Stimulated activated CD8-positive, alpha-beta memory T cell treated with anti-CD3 and anti-CD28 coated beads, Interleukin-12 subunit alpha, Interleukin-12 subunit beta, amount 100 ng/mL, for 4 hours (primary cell): ENCODE results near the gene TIE1.
A peak's percentile ranks its signal among the peaks of the same experiment; 100 is the strongest.

Experiments
- DNase-seq: peaks from one replicate; pipeline ENCODE4 v3.0.0-alpha.2; 2020; ENCODE audit warnings: low read depth

Gene TIE1

DNA sequence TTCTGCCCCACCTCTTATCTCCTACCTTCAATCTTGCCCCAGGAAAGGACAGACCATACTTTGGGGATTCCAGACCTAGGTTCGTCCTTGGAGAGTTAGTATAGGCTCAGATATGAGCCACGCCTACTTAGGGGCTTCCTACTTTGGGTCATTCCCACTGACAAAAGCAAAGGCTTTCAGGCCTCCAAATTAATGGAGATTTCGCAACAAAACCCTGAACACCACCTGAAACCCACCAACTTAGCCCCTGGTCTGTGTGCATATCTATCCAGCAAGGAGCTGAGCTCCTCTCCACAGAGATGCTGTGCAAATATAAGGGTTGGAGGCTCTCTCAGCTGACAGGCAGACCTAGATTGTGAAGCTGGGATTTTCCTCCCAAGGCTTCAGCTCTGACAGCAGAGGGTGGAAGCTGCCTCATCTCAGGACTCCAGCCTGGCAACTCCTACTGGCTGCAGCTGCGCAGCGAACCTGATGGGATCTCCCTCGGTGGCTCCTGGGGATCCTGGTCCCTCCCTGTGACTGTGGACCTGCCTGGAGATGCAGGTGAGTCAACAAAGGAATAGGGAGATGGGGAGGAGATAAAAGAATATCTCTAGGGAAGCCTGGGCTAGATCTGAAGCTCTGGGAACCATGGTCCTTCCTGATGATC is 38.9 kb downstream of the TIE1 start:
- DNase-seq, result no peak

DNA sequence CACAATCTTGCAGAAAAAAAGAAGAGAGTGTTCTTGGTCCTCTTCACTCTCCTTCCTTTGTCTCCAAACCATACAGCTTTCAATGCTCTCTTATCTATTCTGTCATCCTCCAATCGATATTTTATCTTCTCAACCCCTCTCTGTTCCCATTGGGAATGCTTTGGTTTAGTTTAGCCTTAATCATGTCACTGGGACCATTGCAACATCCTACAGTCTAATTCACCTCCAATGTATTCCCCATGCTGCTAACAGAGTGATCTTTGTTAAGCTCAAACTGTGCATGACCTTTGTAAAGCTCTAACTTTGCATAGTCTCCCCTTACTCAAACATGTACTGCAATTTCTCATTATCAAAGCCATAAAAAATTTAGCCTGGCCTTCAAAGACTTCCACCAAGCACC is 39.8 kb downstream of the TIE1 start:
- DNase-seq, result no peak

DNA sequence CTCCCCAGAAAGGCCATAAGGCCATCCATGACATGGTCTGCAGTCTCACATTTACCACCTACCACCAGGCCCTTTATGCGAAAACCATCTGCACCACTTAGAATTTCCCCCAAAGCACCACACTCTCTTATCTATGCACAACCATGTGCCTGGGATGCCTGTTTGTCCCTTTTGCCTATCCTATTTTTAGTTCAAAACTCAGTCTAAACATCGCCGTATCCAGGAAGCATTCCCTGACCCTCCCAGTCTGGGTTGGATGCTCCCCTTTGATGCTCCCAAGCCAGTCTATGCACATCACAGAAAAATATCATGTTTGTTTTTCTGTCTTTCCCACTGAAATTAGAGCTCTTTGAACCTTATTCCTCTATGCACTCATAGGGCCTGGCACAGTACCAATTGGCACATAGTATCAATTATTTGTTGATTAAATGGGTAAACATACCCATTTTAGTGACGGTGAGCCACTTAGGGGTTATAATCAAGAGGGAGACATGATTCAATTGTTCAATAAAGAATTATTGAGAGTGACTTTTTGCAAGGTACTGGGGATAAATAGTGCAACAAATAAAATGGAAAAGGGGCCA is 43.6 kb downstream of the TIE1 start:
- no peak for DNase-seq

DNA sequence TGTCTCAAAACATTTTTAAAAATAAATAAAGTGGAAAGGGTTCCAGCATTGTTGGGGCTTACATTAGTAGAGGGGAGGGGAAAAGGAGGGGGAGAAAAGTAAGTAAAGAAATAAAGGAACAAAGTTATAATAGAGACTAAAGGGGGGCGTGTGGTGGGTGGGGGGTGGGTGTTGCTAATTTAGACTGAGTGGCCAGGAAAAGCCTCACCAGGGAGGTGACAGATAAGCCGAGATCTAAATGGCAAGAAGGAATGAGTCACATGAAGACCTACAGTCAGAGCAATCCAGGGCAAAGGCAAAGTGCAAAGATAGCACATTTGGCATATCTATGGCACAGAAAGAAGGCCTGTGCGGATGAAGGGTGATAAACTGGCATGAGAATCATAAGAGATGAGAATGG is 44.3 kb downstream of the TIE1 start:
- no peak for DNase-seq

DNA sequence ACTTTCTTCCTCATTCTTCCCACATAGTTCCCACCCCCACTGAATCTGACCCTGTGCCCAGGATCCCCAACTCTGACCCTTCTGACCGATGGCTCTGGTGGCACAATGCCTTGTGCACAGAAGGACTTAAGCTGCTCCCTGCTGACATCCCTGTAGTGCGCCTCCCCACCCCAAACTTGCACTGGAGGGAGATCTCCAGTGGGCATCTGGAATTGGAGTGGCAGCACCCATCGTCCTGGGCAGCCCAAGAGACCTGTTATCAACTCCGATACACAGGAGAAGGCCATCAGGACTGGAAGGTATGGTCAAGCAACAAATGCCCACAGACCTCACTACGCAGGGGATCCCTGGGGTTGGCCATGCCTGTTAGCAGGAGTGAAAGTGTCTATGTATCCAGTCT is 45.9 kb downstream of the TIE1 start:
- no peak for DNase-seq

DNA sequence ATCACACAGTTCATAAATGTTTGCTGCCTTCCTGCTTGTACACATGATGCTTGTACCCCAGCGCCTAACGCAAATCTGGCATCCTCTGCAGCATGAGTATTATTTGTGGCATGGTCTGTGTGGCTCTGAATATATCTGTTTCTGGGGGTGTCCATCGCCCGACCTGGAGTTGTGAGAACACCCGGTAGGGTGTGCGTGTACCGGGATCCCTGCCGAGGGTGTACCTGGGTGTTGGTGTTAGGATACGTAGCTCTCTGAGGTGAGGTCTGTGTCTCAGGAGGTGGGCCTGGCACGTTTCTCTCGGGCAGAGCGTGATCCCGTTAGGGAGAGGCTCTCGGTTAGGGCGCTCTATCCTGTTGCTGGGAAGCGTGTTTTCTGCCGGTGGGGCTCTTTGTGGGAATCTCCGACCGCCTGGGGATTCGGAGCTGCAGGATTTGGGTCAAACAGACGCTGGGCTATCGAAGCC is 47.6 kb downstream of the TIE1 start:
- DNase-seq, result no peak

DNA sequence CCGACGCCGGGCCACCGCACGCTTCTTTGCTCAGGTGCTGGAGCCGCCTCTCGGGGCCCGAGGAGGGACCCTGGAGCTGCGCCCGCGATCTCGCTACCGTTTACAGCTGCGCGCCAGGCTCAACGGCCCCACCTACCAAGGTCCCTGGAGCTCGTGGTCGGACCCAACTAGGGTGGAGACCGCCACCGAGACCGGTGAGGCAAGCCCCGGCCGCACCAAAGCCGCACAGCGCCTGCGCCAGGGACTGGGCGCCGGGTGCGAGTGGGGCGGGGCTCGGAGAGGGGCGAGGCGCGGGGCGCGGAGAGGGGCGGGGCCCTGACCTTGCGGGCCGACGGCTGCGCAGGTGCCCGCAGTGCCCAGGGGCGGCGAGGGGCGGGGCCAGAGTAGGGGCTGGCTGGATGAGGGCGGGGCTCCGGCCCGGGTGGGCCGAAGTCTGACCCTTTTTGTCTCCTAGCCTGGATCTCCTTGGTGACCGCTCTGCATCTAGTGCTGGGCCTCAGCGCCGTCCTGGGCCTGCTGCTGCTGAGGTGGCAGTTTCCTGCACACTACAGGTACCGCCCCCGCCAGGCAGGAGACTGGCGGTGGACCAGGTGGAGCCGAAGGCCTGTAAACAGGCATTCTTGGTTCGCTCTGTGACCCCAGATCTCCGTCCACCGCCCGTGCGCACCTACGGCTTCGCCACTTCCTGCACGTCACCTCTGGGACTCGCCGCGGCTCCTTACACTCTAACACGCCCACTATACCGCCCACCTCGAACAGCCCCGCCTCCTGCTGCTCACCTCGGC is 48.2 kb downstream of the TIE1 start:
- DNase-seq, result peak; percentile 28

DNA sequence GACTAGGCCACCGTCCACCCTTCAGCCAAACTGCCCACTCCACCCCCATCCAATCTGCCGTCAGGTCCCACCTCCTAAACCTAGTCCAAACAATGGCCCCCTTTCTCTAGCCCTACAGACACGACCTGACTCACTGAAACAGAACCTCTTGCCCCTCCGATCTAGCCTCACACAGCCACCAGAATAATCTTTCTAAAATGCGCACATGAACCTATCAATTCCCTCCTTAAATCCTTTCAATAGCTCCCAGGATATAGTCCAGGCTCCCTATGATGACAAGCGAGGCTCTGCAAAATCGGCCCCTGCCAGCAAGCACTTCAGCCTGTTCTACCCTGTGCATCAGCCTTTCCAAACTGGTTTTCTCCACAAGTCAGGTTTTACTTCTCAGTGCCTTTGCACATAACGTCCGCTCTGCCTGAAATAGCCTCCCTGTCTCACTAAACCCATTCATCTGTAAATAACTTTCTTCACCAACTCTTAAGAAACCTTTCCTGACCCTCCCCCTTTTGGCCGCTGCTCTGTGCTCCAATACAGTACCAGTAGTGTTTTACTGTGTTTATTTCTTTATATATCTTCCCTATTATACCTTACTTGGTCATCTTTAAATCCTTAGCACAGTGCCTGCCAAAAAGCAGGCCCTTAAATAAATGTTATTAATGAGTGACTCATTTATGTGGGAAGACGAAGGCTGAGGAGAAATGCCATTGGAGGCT is 49.0 kb downstream of the TIE1 start:
- DNase-seq, result no peak

DNA sequence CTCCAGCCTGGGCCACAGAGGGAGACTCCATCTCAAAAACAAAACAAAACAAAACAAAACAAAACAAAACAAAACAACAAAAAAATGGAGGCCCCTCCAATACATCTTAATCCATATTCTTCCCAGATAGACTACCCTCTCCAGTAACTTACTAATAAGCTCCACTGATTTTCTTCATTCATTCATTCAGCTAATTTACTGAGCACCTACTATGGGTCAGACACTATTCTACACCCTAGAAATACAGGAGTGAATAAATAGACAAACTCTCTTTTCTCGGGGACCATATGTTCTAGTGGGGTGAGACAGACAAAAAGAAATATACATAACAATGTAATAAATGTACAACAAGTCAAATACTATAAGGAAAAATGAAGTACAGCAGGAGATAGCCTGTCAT is 50.2 kb downstream of the TIE1 start:
- no peak for DNase-seq

DNA sequence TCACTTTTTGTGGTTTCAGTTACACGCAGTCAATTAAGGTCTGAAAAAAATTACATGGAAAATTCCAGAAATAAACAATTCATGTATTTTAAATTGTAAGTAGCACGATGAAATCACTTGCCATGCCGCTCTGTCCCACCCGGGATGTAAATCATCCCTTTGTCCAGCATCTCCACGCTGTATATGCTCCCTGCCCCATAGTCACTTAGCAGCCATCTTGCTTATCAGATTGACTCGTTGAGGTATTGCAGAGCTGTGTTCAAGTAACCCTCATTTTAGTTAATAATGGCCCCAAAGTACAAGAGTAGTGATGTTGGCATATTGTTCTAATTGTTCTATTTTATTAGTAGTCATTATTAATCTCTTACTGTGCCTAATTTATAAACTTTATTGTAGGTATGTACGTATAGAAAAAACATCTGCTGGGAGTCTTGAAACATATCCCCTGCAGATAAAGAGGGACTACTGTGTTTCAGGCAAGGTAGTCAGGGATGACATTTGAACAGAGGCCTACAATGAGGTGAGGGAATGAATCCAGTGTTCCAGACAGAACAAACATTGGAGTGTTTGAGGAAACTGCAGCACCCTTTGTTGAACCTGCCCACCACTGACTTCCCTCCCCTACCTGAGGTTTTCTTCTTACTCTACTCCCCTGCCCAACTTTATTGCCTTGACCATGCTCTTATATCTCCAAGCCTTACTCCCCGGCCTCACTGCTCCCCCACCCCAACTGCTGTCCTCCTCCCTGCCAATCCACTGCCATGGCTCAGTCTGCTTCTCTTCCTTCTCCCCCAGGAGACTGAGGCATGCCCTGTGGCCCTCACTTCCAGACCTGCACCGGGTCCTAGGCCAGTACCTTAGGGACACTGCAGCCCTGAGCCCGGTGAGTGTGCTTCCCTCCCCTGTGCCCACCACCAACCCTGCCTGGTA is 50.9 kb downstream of the TIE1 start:
- no peak for DNase-seq

DNA sequence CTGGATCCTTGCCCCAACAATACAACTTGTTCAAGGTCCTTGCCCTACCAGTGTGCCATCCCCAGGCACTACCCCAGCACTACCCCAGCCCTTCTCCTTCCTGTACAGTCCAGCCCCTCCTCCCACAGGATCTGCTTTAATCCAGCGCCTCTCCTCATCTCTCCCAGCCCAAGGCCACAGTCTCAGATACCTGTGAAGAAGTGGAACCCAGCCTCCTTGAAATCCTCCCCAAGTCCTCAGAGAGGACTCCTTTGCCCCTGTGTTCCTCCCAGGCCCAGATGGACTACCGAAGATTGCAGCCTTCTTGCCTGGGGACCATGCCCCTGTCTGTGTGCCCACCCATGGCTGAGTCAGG is 51.5 kb downstream of the TIE1 start:
- no peak for DNase-seq

DNA sequence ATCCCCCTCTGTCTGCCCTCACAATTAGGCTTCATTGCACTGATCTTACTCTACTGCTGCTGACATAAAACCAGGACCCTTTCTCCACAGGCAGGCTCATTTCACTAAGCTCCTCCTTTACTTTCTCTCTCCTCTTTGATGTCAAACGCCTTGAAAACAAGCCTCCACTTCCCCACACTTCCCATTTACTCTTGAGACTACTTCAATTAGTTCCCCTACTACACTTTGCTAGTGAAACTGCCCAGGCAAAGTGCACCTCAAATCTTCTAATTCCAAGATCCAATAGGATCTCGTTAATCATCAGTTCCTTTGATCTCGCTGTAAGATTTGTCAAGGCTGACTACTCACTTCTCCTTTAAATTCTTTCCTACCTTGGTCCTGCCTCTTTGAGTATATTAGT is 52.1 kb downstream of the TIE1 start:
- no peak for DNase-seq

DNA sequence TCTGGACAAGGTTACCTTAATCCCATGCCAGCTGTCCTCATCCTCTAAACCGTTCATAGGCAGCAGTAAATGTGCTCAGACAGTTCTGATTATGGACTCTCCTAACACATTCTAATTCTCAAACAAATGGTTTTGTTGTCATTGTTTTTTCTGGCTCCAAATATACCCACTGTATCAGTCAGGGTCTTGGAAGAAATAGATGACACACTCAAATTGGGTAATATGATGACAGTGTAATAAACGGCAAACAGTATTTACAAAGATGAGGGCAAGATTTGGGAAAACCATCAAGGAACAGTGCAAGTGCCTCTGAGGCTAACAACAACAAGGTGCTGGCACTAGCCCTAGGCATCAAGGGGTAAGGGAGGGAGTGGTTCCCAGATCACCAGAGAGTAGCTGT is 53.7 kb downstream of the TIE1 start:
- DNase-seq, result no peak

DNA sequence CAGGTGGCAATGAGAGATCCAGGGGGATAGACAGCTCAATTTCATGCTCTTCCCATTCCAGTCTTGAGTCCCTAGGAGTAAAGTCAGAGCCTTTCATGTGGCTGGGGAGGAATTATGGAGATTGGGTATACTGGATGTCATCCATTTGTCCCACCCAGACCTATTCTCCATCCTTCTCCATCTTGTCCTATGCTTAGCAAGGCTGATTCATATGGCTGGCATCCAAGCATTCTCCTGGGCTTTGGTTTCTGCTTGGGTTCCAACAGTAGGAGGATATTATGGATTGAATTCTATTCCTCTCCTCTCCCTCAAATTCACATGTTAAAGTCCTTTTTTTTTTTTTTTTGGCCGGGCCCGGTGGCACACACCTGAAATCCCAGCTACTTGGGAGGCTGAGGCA is 54.2 kb downstream of the TIE1 start:
- no peak for DNase-seq

DNA sequence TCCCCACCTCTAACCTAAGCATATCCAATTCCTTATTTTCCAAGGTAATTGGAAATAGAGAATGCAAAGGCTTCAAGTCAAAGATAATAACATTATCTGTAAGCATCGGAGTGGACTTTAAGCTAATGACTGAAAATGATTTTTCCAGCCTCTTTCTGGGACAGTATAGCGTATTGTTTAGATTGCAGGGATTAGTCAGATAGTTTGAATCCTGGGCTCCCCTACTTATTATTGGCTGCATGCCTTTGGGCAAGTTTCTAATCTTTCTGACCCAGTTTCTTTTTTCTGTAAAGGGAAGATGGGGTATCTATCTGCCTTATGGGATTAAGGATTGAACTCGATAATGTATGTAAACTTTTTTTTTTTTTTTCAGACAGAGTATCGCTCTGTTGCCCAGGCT is 56.5 kb downstream of the TIE1 start:
- no peak for DNase-seq

DNA sequence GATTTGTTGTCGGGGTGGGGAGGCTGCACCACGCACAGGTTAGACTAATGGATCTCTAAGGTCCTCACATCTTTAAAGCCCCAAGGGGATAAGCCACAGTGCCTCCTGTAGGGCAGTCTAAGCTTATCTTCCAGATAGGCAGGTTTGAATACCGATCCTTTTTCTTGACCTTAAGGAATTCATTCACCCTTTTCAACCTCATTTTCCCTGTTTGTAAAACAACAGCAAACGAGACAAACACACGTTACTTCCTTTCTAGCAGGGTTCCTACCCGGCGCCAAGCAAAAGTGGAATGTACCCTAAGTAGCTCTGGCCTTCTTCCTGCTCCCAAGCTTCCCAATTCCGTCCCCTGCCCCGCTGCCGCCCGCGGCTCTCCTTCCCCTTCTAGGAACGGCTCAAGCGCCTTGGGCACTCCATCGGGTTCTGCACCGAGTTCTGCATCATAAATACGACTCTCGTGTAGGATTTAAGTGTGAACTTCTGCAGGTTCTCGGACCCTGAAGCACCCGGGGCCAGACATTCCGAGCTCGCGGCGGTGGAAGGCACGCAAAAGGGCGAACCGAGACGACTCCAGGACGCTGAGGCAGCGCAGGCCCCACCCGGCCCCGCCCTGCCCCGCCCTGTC is 57.5 kb downstream of the TIE1 start:
- DNase-seq, result no peak

DNA sequence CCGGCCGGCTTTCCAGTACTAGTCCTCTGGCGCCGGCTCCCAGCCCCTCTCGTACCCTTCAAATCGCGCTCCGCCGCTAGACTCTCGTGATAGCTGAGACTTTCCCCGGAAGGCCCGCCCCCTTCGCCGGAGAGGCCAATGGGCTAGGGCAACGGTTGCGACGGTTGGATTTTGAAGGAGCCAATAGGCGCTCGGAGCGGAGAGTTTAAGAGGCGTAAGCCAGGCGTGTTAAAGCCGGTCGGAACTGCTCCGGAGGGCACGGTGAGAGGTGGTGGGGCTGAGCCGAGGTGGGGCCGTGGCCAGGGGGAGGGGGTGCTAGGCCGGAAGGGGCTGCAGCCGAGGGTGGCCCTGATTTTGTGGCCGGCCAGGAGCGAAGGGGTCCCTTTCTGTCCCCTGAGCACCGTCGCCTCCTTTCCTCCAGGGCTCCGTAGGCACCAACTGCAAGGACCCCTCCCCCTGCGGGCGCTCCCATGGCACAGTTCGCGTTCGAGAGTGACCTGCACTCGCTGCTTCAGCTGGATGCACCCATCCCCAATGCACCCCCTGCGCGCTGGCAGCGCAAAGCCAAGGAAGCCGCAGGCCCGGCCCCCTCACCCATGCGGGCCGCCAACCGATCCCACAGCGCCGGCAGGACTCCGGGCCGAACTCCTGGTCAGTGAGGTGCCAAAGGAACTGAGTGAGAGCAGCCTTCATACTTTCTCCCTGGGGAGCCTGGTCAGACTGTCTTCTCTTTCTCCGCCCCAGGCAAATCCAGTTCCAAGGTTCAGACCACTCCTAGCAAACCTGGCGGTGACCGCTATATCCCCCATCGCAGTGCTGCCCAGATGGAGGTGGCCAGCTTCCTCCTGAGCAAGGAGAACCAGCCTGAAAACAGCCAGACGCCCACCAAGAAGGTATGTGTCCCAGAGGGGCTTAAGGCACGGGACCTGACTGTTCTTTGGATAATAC is 58.2 kb downstream of the TIE1 start, which contains the start of gene CDC20:
TSS of gene CDC20 (plus strand) at position 236 of the 948 bp plus-strand sequence. CDS start at position 471, 235 bp downstream.
- DNase-seq, result peak; percentile 95

DNA sequence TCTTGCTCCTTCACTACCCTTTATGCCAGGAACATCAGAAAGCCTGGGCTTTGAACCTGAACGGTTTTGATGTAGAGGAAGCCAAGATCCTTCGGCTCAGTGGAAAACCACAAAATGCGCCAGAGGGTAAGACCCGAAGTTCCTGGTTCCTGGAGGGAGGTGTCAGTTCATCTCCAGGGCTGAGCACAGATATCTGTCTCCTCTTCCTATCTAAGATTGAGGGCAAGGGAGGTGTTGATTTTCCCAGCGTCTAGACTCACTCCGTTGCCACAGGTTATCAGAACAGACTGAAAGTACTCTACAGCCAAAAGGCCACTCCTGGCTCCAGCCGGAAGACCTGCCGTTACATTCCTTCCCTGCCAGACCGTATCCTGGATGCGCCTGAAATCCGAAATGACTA is 58.9 kb downstream of the TIE1 start:
- DNase-seq, result no peak

DNA sequence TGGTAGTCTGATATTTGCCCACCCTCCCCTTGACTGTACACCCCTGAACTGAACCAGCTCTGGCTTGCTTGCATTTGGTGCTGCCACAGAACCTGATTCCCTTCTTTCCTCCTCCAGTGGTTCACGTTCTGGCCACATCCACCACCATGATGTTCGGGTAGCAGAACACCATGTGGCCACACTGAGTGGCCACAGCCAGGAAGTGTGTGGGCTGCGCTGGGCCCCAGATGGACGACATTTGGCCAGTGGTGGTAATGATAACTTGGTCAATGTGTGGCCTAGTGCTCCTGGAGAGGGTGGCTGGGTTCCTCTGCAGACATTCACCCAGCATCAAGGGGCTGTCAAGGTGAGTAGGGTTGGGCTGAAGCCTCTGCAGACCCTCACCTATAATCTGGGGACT is 59.8 kb downstream of the TIE1 start:
- no peak for DNase-seq
